Skeletal muscle cell (primary cell): ENCODE data around the gene ERCC1.

Source experiments
- DNase-seq: peaks from one replicate; pipeline ENCODE4 v3.0.0-alpha.2; 2010; ENCODE audit warnings: low read depth
- H3K4me3 ChIP-seq: 2 replicates; pipeline ENCODE4 v1.5.1; 2011; ENCODE audit warnings: low read depth, mild to moderate bottlenecking, control low read depth, low read length, moderate library complexity

ERCC1 gene

GRCh38 chr19:45423589-45424190 is at the start of gene ERCC1:
Gene ERCC1, minus strand, starts transcription at chr19:45423917. Its CDS starts 543 bp downstream, at chr19:45423374.
- peak; percentile 79 for DNase-seq

DNA sequence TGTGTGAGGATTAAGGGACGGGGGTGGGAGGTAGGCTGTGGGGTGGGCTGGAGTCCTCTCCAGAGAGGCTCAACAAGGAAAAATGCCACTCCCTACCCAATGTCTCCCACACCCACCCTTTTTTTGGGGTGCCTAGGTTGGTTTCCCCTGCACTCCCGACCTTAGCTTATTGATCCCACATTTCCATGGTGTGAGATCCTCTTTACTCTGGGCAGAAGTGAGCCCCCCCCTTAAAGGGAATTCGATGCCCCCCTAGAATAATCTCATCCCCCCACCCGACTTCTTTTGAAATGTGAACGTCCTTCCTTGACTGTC is 49.6 kb upstream of the ERCC1 start:
- H3K4me3 ChIP-seq, result no peak overlapping the region
- DNase-seq, result no peak

More at GRCh38 chr19:45423589-45424190, at the start of gene ERCC1:
- H3K4me3 ChIP-seq, result peak within 1 kb of the TSS; percentile 71

- peak overlapping the region; percentile 18 for H3K4me3 ChIP-seq
- DNase-seq, result no peak
These were observed 49.0 kb upstream of the ERCC1 start for GRCh38 chr19:45472563-45473366.

GRCh38 chr19:45471931-45472562 is 48.3 kb upstream of the ERCC1 start:
- H3K4me3 ChIP-seq, result no peak overlapping the region
- no peak for DNase-seq

GRCh38 chr19:45471111-45471930 is 47.6 kb upstream of the ERCC1 start:
- no peak overlapping the region for H3K4me3 ChIP-seq
- no peak for DNase-seq

DNA sequence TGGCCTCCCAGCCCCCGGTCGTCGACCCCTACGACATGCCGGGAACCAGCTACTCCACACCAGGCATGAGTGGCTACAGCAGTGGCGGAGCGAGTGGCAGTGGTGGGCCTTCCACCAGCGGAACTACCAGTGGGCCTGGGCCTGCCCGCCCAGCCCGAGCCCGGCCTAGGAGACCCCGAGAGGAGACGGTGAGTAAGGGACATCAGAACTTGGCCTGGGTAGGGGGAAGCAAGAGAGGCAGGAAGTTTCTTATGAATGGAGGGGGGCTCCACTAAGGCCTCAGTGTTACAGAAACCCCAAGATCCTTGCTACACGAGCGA is 47.0 kb upstream of the ERCC1 start:
- no peak for DNase-seq
- no peak overlapping the region for H3K4me3 ChIP-seq

DNA sequence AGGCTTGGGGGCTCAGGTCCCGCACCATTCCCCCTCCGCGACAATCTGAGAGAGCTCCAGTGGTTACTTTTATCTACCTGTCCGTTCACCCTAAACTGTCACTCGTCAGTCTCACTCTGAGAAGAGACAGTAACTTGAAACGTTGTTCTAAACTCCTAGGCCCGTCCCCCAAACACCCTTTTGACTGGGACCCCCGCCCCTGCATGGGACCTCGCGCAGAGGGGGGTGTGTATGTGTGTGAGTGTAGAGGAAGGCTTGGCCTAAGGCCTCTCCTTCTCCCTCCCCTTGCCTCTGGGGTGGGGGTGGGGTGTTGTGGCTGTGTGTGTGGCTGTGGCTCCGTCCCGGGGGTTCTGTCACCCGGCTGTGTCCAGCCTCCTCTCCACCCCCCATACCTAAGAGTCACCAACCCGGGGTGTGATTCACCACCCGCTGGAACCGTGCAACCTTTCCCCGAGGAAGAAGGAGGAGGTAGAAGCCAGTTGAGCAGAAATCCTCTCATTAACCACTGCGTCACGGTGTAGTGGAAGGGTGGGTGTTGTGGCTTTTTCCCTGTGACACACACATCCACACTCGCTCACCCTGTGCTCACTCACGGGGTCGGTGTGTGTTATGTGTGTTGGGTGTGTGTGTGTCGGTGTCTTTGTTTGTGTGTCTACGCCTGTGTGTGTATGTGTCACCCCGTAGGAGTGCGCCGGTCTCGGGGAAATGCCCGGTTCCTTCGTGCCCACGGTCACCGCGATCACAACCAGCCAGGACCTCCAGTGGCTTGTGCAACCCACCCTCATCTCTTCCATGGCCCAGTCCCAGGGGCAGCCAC is 46.4 kb upstream of the ERCC1 start:
- no peak for DNase-seq
- H3K4me3 ChIP-seq, result peak overlapping the region; percentile 95

GRCh38 chr19:45469132-45469944 is 45.6 kb upstream of the ERCC1 start:
- peak; percentile 84 for DNase-seq
- peak overlapping the region; percentile 95 for H3K4me3 ChIP-seq

DNA sequence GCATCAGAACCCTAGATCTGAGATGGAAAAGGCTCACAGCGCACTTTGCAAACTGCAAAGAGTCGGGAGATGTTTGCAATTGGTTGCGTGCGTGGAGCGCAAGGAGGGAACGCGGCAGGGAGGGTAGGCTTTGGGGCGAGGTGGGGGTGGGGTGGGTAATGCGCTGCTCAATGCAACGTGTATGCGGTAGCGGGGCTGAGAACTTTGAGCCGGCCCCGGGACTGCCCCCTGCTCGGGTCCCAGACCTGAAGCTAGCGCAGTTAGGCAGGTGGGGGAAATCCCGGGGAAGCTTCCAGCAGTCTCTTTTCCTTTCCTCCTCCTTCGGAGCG is 45.0 kb upstream of the ERCC1 start:
- no peak for DNase-seq

GRCh38 chr19:45468159-45468651 is 44.5 kb upstream of the ERCC1 start:
- no peak for DNase-seq
- peak overlapping the region; percentile 95 for H3K4me3 ChIP-seq

More for the DNA sequence above, 45.0 kb upstream of the ERCC1 start:
- H3K4me3 ChIP-seq, result peak overlapping the region; percentile 95

- H3K4me3 ChIP-seq, result peak within 1 kb of the TSS; percentile 95
These were observed 43.9 kb upstream of the ERCC1 start, which contains the start of gene FOSB for GRCh38 chr19:45467456-45468158. Gene FOSB, plus strand, starts transcription at chr19:45467996. Its CDS starts 591 bp downstream, at chr19:45468587.

DNA sequence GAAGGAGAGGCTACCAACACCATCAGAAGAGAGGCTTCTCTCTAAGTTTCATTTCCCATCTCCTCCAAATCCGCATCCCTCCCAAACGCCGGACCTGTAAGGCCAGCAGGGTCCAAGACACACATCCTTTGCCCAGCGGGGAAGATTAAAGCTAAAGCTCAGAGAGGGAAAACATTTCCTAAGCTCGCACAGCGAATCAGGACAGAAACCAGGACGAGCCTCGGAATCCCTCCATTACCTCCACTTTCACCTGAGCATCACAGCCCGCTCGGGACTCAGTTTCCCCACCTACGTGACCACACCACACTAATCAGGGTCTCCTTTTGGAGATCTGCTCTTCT is 43.4 kb upstream of the ERCC1 start:
- H3K4me3 ChIP-seq, result peak overlapping the region; percentile 95
- DNase-seq, result no peak

More at GRCh38 chr19:45467456-45468158, 43.9 kb upstream of the ERCC1 start, which contains the start of gene FOSB:
- peak; percentile 75 for DNase-seq

GRCh38 chr19:45464852-45465441 is 41.2 kb upstream of the ERCC1 start:
- DNase-seq, result no peak

DNA sequence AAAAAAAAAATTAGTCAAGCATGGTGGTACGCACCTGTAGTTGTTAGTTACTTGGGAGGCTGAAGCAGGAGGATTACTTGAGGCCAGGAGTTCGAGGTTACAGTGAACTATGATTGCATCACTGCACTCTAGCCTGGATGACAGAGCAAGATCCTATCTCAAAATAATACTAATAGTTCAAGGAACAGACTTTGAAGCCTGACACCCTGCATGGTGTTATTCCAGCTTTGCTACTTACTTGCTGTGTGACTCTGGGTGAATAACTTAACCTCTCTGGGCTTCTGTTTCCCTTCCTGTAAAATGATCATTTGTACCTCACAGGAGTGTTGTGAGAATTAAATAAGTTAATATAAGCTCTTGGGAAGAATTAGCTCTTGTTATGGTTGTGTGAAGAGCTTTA is 40.6 kb upstream of the ERCC1 start:
- no peak for DNase-seq

More at GRCh38 chr19:45464852-45465441, 41.2 kb upstream of the ERCC1 start:
- no peak overlapping the region for H3K4me3 ChIP-seq

GRCh38 chr19:45463241-45463640 is 39.5 kb upstream of the ERCC1 start:
- DNase-seq, result no peak
- no peak overlapping the region for H3K4me3 ChIP-seq

More for the DNA sequence above, 40.6 kb upstream of the ERCC1 start:
- H3K4me3 ChIP-seq, result no peak overlapping the region

DNA sequence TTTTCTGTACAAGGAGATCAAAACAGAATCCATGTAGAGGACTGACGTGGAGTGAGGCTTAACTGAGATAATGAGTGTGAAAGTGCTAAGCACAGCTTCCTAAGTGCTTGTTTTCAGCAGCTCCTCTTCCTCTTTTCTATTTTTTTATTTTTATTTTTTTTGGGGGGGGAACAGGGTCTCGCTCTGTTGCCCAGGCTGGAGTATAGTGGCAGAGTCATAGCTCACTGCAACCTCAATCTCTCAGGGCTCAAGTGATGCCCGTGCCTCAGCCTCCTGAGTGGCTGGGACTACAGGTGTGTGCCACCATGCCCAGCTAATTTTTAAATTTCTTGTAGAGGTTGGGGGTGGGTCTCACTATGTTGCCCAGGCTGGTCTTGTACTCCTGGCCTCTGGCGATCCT is 38.5 kb upstream of the ERCC1 start:
- DNase-seq, result no peak
- no peak overlapping the region for H3K4me3 ChIP-seq

DNA sequence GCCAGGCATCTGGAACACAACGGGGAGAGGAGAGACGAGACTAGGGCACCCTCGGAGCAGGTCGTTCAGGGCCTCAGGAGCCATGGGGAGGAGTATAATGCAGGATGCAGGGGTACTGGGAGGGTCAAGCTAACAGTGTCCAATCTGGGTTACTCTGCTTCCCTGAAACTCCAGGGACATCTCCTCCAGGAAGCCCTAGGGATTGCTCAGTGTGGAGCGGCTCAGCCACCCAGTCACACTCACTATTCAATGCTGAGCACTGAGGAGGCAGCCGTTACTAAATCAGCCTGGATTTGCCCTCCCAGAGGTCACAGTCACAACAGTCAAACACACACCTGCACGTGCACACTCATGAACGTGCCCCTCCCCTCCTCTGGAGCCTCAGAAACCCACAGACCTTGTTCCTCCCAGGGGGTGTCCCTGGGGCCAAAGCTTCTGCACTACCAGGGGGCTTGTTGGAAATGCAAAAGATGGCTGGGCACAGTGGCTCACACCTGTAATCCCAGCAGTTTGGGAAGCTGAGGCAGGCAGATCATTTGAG is 37.2 kb upstream of the ERCC1 start:
- no peak overlapping the region for H3K4me3 ChIP-seq
- DNase-seq, result no peak
